SJSA1 (cell line): ENCODE data around the gene SERPINC1. TPM values are rescaled to one million over a fixed set of nuclear protein-coding genes. Genes with fewer than 3 reads are reported as not detected.
"Not testable (repeated sequence)": the region's sequence is repeated elsewhere in the genome, so short reads cannot be mapped to it uniquely, and the experiment has no call there.

ENCODE experiments used
- DNase-seq, 2 experiments: peaks; one replicate each; pipeline ENCODE4 v3.0.0-alpha.2; 2015 to 2020; ENCODE audit warnings: low spot score in 2 of 2, low read depth in 1 of 2
- H3K27ac ChIP-seq: fragments of 250-450 bp; sonication (Bioruptor Pico); 2 replicates; pipeline ENCODE4 v1.5.1; 2020; ENCODE audit warnings: mild to moderate bottlenecking, moderate library complexity
- H3K27me3 ChIP-seq: fragments of 250-450 bp; sonication (Bioruptor Pico); replicated peaks from 2 replicates; pipeline ENCODE4 v1.5.1; 2020; ENCODE audit warnings: mild to moderate bottlenecking, moderate library complexity
- H3K36me3 ChIP-seq: fragments of 250-450 bp; sonication (Bioruptor Pico); 2 replicates; pipeline ENCODE4 v1.5.1; 2020; ENCODE audit warnings: mild to moderate bottlenecking
- H3K4me1 ChIP-seq: fragments of 250-450 bp; sonication (Bioruptor Pico); replicated peaks from 2 replicates; pipeline ENCODE4 v1.6.1; 2021; ENCODE audit warnings: mild to moderate bottlenecking
- H3K4me3 ChIP-seq: fragments of 250-450 bp; sonication (Bioruptor Pico); 2 replicates; pipeline ENCODE4 v1.5.1; 2020; ENCODE audit warnings: mild to moderate bottlenecking
- H3K9me3 ChIP-seq: fragments of 250-450 bp; sonication (Bioruptor Pico); replicated peaks from 2 replicates; pipeline ENCODE4 v1.5.1; 2020; ENCODE audit warnings: mild to moderate bottlenecking
- total RNA-seq: library from RNA; depleted of rRNA; stranded (reverse); fragments of >200 nt; shearing (Covaris generic); gene quantifications from 2 replicates; pipeline ENCODE4 v1.2.3, GENCODE V29; 2014

Gene SERPINC1
- total RNA-seq, 1 experiment from 2014 or later: 0.34 TPM

GRCh38 chr1:173915596-173915995 lies 1.5 kb downstream of the SERPINC1 start:
- no peak for DNase-seq
- Histone ChIP-seq H3K4me3 (no peak overlapping the region), H3K36me3 (no peaks in the 10 kb centered on the region), H3K27ac (no peak overlapping the region), H3K4me1 (no peaks in the 10 kb centered on the region), H3K27me3 (no peaks in the 10 kb centered on the region), H3K9me3 (no peaks in the 10 kb centered on the region)

GRCh38 chr1:173914366-173914871 lies 2.7 kb downstream of the SERPINC1 start:
- H3K27ac ChIP-seq: no peak overlapping the region

GRCh38 chr1:173913111-173913510 lies 4.0 kb downstream of the SERPINC1 start:
- H3K9me3 ChIP-seq: no peaks in the 10 kb centered on the region
- no peak for DNase-seq
- no peak overlapping the region for H3K27ac ChIP-seq
- H3K36me3 ChIP-seq: no peaks in the 10 kb centered on the region
- H3K27me3 ChIP-seq: no peaks in the 10 kb centered on the region
- no peak overlapping the region for H3K4me3 ChIP-seq
- no peaks in the 10 kb centered on the region for H3K4me1 ChIP-seq

More at GRCh38 chr1:173914366-173914871, 2.7 kb downstream of the SERPINC1 start:
- no peaks in the 10 kb centered on the region for H3K9me3 ChIP-seq
- H3K4me3 ChIP-seq: no peak overlapping the region
- no peaks in the 10 kb centered on the region for H3K27me3 ChIP-seq
- H3K4me1 ChIP-seq: no peaks in the 10 kb centered on the region
- no peaks in the 10 kb centered on the region for H3K36me3 ChIP-seq
- no peak for DNase-seq

GRCh38 chr1:173903827-173904531 lies 13.1 kb downstream of the SERPINC1 start:
- Histone ChIP-seq H3K4me3 (no peak overlapping the region), H3K27me3 (no peaks in the 10 kb centered on the region), H3K9me3 (no peaks in the 10 kb centered on the region), H3K27ac (no peak overlapping the region), H3K36me3 (no peaks in the 10 kb centered on the region), H3K4me1 (no peaks in the 10 kb centered on the region)
- DNase-seq: no peak

GRCh38 chr1:173900992-173901391 lies 16.1 kb downstream of the SERPINC1 start:
- Histone ChIP-seq H3K36me3 (no peaks in the 10 kb centered on the region), H3K4me1 (no peaks in the 10 kb centered on the region), H3K9me3 (no peaks in the 10 kb centered on the region), H3K27ac (no peak overlapping the region), H3K4me3 (no peak overlapping the region), H3K27me3 (no peaks in the 10 kb centered on the region)
- DNase-seq: no peak

GRCh38 chr1:173900427-173900826 lies 16.7 kb downstream of the SERPINC1 start:
- Histone ChIP-seq H3K4me3 (no peak overlapping the region), H3K4me1 (no peaks in the 10 kb centered on the region), H3K36me3 (0 out of 2 replicates have a peak, but pooled peaks cover under 1% of the 10 kb centered on the region), H3K27me3 (no peaks in the 10 kb centered on the region), H3K9me3 (no peaks in the 10 kb centered on the region), H3K27ac (no peak overlapping the region)
- DNase-seq: no peak

- Histone ChIP-seq H3K27ac (no peak overlapping the region), H3K27me3 (no peaks in the 10 kb centered on the region), H3K4me3 (no peak overlapping the region), H3K4me1 (no peaks in the 10 kb centered on the region), H3K9me3 (no peaks in the 10 kb centered on the region), H3K36me3 (peaks cover 3% of the 10 kb centered on the region; the same call in 1 of the 2 replicates)
- DNase-seq: no peak
Measured at GRCh38 chr1:173894189-173894588, 22.9 kb downstream of the SERPINC1 start.

GRCh38 chr1:173893611-173894010 lies 23.5 kb downstream of the SERPINC1 start:
- peaks cover 3% of the 10 kb centered on the region; the same call in 1 of the 2 replicates for H3K36me3 ChIP-seq
- no peak overlapping the region for H3K27ac ChIP-seq
- no peak overlapping the region for H3K4me3 ChIP-seq
- no peaks in the 10 kb centered on the region for H3K27me3 ChIP-seq
- no peak for DNase-seq
- H3K4me1 ChIP-seq: no peaks in the 10 kb centered on the region
- no peaks in the 10 kb centered on the region for H3K9me3 ChIP-seq

- DNase-seq: no peak
- Histone ChIP-seq H3K27me3 (no peaks in the 10 kb centered on the region), H3K4me3 (no peak overlapping the region), H3K9me3 (no peaks in the 10 kb centered on the region), H3K36me3 (peaks cover 17% of the 10 kb centered on the region), H3K4me1 (no peaks in the 10 kb centered on the region), H3K27ac (no peak overlapping the region)
Measured at GRCh38 chr1:173889885-173890284, 27.2 kb downstream of the SERPINC1 start.

GRCh38 chr1:173888749-173889148 lies 28.4 kb downstream of the SERPINC1 start:
- Histone ChIP-seq H3K9me3 (no peaks in the 10 kb centered on the region), H3K27ac (no peak overlapping the region), H3K36me3 (peaks cover 17% of the 10 kb centered on the region), H3K27me3 (no peaks in the 10 kb centered on the region), H3K4me1 (no peaks in the 10 kb centered on the region), H3K4me3 (no peak overlapping the region)
- no peak for DNase-seq

- DNase-seq: no peak
- Histone ChIP-seq H3K4me1 (no peaks in the 10 kb centered on the region), H3K27me3 (no peaks in the 10 kb centered on the region), H3K27ac (no peak overlapping the region), H3K36me3 (peaks cover 17% of the 10 kb centered on the region), H3K4me3 (no peak overlapping the region), H3K9me3 (no peaks in the 10 kb centered on the region)
Measured at GRCh38 chr1:173887627-173888026, 29.5 kb downstream of the SERPINC1 start.

GRCh38 chr1:173886746-173887611 lies 30.1 kb downstream of the SERPINC1 start:
- Histone ChIP-seq H3K9me3 (no peaks in the 10 kb centered on the region), H3K4me3 (no peak overlapping the region), H3K27ac (no peak overlapping the region), H3K27me3 (no peaks in the 10 kb centered on the region), H3K36me3 (peaks cover 17% of the 10 kb centered on the region), H3K4me1 (no peaks in the 10 kb centered on the region)
- DNase-seq: no peak

- no peaks in the 10 kb centered on the region for H3K27me3 ChIP-seq
- peaks cover 20% of the 10 kb centered on the region for H3K36me3 ChIP-seq
- DNase-seq: no peak
- no peaks in the 10 kb centered on the region for H3K4me1 ChIP-seq
- H3K27ac ChIP-seq: no peak overlapping the region
- H3K4me3 ChIP-seq: no peak overlapping the region
- H3K9me3 ChIP-seq: no peaks in the 10 kb centered on the region
Measured at GRCh38 chr1:173884701-173885100, 32.4 kb downstream of the SERPINC1 start.

- not testable (repeated sequence) for DNase-seq, H3K27me3 ChIP-seq, H3K4me3 ChIP-seq, H3K27ac ChIP-seq, H3K9me3 ChIP-seq, H3K4me1 ChIP-seq
- H3K36me3 ChIP-seq: peaks cover 18% of the 10 kb centered on the region
Measured at GRCh38 chr1:173881117-173881516, 36.0 kb downstream of the SERPINC1 start.
